NCI-H2171 treated with DMSO at 0.1 percent for 48 hours (cell line): Measurements from ENCODE around the gene RFXANK.

ENCODE experiments used
- DNase-seq: peaks from one replicate; lab custom pipeline; 2025; lab: John Stamatoyannopoulos, UW

The RFXANK gene

GRCh38 chr19:19232261-19232721 is 40.2 kb downstream of the RFXANK start:
- DNase-seq = peak; percentile 81

GRCh38 chr19:19234220-19234816 is 42.3 kb downstream of the RFXANK start:
- no peak for DNase-seq

- no peak for DNase-seq
Observed at GRCh38 chr19:19236173-19236572, 44.1 kb downstream of the RFXANK start.

GRCh38 chr19:19238126-19238894 is 46.3 kb downstream of the RFXANK start:
- no peak for DNase-seq

- no peak for DNase-seq
Observed at GRCh38 chr19:19239675-19240074, 47.6 kb downstream of the RFXANK start.

DNA sequence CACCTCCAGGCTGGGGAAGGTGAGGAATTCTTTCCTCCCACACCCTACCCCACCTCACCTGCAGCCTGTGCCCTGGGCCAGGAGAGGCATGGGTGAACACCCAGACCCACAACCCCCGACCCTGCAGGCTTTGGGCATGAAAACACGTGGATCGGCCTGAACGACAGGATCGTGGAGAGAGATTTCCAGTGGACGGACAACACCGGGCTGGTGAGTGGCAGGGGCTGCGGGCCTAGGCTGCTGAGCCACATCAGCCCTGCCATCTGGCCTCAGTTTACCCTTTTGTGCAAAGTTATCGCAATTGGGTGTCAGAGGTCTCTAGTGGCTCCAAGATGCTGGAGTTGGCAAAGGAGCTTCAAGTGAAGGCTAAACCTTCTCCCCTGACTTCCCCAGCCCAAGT is 48.4 kb downstream of the RFXANK start:
- DNase-seq = no peak

DNA sequence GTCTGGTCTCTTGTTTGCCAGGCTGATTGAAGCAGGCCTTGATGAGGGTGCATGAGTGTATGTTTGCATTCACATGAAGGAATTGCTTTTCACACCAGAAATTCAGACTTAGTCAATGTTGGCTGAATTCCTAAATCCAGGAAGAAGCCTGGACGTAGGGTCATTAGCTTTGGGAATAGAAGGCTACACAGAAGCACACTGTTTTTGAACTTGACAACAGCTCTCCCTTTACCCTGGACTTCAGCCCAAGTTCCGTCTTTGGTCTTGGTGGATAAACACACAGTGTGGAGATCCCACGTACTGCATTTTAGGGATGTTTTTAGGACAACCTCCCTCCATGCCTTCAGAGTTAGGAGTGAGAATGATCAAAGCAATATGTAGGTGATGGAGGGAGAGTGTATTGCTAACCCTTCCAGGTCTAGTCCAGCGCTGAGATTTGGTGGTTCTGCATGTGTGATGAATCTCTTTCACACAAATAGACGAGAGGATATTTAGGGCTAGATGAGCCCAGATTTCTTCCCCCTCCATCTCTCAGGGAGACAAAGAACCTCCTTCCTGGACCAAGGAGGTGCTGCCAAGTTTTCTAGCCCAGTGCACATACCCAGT is 58.2 kb downstream of the RFXANK start:
- no peak for DNase-seq
